Right forelimb (tissue), 1 donor: ENCODE measurements around the gene TIMP2.
"Not testable (repeated sequence)": the region's sequence is repeated elsewhere in the genome, so short reads cannot be mapped to it uniquely, and the experiment has no call there.

Source experiments
- DNase-seq: peaks from one replicate; pipeline ENCODE4 v3.0.0-alpha.2; 2018

The TIMP2 gene

DNA sequence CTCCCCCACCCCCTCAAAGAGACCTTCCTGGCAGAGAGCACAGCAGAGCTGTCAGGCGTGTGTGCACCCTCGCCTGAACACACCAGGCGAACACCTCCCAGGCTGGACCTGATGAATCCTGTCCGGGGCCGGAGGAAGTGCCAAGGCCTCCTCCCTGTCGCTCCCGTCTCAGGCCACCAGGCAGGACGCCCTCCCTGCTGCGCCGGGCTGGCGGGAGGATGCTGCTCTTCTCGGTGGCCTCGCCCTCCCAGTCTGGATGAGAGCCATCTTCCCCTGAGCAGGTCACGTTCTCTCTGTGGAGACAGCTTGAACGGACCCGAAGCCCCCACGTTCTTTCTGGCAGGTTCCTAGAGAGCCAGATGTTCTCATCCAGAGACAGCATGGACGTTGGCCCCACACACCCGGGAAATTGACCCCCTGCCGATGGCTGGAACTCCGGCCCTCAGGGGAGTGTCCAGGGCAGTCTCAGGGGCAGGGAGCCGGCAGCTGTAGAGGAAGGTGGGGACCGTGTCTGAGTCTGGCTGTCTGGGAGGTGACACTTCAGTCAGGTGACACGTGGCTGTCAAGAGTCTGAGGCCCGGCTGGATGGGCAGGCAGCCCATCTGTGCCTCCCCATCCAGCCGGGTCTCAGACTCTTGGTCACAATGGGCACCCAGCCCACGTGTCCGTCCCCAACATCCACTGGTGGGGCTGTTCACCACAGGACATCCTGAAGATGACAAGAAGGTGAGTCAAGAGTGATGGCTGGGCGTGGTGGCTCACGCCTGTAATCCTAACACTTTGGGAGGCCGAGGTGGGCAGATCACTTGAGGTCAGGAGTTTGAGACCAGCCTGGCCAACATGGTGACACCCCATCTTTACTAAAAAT is 5.0 kb upstream of the TIMP2 start:
- DNase-seq: no peak

DNA sequence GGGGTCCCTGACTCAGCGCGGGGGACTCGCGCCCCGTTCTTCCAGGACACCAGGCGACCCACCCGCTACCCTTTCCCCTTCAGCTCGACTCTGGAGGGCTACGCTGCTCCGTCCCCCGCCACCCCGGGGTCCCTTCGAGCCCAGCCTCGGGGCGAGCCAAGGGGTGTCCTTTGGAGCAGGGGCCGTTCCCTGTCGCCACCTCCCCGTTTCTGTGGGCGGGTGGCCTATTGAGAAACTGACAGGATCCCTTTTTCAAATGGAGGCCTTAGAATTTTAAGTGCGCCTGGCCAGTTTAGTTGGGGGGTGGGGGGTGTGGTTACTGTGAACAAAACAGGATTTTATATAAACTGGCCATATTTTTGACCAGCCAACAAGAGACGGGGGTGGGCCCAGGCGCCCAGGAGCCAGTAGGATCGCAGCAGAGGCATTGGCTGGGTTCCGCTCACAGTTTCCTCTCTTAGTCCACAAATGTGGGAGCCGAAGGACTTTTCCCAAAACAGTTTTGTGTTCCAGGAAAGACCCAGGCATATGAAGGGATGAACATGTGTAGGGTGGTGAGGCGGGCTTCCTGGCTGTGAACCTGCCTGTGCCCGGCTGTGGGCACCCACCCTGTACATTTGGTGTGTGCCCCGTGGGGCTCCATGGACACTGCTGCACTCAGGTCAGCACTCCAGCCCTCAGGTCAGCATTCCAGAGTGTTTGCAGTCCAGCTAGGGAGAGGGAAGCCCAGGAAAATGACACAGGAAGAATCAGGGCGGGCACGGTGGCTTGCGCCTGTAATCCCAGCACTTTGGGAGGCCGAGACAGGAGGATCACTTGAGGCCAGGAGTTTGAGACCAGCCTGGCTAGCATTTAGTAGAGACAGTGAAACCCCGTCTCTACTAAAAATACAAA is 722 bp upstream of the TIMP2 start:
- DNase-seq: peak; percentile 87

DNA sequence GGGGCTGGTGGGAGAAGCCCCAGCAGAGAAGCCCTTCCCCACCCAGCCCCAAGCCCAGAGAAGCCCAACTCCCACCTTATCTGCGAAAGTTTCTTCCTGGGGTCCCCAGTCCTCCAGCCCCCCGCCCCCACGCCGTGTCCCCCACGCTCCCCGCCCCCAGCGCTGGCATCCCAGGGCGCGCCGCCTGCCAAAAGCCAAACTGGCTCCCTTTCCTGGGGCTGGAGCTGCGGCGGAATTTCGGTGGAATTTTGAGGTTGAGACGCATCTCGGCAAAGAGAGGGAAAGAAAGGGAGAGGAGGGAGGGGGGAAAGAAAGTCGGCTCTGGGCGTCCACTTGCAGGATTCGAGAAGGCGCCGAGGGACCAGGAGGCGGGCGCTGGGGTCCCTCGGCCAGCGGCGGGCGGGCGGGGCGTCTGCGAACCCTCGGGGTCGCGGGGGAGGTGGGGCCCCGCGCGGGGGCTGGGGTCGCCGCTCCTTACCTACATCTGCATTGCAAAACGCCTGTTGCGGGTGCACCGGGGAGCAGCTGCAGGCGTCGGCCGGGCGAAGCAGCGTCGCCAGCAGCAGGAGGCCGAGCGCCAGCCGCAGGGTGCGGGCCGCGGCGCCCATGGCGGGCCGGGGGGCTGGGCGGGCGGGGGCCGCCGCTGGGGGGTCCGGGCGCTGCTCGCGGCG is 571 bp downstream of the TIMP2 start:
- DNase-seq: peak; percentile 71

DNA sequence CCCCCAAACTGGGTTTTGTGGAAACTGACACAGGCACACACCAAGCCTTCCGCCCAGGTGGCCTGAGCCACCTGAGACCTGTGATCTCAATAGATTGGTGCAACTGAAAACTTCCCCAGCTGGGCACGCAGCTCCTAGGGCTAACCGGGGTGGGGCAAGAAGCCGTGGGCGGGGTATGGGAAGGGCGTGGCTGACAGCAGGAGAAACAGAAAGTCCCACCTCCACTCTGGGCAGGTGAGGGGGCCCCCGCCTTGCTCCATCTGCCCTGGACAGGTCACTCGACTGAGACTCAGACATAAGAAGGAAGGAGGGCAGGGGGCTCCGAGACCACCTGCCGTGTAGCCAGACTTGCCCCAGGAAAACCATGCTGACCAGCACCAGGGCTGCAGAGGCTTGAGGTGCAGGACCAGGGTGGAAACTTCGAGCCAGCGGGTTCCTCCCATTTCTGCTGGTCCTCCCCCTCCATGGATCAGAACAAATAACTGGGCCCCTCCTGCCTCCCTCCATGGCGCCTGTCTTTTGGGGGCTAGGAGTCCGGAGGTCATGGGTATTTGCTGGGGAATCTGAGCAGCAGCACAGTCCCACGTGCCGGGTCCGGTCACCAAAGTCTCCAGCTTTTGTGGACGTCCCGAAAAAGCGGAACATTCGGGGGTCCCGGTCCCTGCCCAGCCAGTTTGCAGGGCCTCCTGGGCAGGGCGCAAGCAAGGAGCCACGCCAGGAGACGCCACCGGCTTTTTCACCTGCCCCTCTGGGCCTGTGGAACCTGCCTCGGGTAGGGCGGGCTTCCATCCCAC is 1.3 kb downstream of the TIMP2 start:
- no peak for DNase-seq

DNA sequence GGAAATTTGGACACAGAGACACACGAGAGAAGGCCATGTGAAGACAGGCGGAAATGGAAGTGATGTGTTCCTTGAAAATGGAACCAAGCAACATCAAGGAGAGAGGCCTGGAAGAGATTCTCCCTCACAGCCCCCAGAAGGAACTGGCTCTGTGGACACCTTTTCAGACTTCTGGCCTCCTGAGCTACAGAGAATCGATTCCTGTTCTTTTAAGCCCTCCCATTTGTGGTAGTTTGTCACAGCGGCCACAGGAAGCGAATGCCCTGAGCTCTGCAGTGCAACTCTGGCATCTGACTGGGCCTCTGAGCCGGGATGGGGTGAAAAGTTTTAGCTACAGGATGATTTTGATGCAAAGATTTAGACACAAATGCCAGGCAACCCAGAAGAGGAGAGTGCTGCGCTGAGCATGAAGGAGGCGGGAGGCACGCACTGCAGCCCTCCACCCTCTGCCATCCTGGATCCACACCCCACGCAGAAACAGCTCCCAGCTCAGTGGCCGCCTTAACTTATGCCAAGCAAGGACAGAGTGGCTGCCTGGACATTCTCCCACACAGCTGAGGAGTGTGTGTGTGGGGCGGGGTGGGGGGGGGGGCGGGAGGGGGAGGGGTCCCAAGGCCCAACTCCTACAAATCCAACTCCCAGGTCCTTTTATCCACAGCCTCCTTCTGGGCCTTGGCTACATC is 2.2 kb downstream of the TIMP2 start:
- no peak for DNase-seq

DNA sequence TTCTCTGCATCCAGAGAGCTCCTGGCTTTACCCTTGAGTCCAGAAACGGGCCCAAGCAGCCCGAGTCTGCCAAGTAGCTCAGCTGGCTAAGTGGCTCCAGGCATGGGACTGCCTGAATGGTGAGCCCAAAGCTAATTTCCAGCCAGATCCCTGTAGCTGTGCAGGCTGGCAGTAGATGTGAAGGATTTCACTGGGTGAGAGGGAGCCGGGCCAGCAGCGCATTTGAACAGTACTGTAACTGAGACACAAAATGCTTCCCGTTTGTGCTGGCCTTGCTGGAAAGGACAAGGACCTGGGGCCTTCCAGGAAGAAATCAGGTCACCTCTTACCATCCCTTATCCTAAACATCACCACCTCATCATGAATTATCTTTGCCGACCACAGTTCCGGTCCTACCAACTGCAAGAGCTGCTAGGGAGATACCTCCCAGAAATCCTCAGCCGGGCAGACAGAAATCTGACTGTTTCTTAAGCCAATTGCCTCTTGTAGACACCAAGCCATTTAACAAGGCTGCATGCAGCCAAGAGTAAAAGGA is 3.7 kb downstream of the TIMP2 start:
- peak; percentile 70 for DNase-seq

DNA sequence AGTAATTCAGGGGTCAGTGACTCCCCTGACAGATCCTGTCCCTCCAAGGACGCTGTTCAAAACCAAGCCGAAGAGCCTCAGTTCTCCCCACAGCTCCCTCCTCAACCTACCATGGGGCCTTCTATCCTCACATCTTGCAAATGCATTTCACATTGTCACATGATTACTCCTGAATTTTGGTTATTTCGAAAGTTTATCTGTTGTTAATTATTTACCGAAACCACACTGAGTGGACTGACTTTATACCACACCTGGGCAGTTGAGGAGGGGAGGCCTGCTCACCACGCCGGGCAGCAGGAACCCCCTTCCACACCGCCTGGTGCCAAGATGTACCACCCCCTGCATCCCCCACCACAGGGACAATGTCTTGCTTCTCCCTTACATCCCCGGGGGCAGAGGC is 4.7 kb downstream of the TIMP2 start:
- no peak for DNase-seq

DNA sequence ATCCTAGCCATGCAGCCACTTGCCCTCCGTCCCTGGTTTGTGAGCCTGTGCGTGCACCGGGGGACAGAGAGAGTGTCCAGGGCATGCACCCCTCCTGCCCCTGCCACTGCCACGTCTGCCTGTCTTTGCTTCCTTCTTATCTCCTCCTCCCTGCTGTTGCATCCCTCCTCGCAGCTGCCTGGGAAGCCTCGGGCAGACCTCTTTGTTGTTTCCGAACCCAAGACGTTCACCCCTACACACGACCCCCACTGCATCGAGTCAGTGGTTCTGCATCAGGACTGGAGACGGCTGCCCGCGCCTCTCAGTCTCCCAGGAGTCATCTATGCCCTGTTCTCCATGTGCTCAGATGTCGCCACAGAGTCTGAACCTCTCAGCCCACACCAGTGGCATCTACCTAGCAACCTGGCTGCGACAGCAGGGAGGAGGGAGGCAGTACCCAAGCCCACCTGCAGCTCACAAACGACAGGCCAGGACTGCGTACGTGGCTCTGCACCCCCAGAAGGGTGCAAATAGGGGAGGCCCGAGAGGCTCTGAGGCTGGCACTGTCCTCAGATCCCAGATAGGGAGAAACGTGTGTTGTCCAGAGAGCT is 5.2 kb downstream of the TIMP2 start:
- DNase-seq: no peak

DNA sequence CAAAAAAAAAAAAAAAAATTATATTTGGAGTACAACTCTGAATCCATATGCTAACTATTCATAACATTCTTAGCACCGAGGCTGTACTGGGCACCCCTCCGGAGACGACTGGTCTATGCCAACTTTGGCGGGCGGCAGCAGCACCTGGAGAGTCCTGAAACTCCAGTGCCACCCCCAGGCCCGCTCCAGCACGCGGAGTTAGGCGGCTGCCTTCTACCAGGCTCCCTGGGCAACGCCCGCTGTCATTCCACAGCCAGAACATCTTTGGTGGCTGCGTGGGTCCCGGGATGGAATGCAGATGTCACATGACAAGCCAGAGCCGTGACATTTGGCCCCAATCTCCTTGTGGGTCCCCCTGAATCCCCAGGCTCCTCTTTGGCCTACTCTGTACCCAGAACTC is 6.2 kb downstream of the TIMP2 start:
- no peak for DNase-seq

DNA sequence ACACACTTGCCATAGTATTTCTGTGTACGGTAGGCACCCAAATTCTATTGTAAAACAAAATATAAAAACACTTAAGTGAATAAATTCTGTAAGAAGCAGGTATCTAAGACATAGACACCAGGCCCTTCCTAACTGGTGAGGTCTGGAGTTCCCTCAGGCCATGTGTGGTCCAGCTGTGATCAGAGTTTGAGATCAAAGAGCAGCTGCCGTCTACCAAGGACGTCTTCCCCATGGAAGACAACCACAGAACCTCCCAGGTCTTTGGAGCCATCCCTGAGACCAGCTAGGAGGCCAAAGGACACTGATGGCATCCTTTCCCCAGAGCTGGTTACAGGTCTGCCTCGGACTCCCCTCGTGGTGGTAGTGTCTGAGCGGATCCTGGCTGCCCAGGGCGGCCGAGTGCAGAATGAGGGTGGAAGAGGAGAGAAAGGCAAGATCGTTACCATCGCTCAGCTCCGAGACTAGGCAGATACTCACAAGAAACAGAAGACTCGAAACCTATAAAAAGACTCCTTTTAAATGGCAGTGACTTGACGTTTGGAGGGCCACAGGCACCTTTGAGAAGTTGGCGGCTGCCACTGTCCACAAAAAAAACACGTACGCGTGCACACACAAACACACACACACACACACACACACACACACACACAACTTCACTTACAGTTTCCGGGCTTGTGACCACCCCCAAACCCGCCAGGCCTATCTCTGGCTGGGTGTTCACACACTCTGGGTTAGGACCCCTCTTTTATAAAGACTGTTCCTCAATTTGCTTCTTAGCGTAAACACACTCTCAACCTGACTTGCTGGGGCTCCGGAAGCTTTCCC is 7.5 kb downstream of the TIMP2 start:
- DNase-seq: no peak

DNA sequence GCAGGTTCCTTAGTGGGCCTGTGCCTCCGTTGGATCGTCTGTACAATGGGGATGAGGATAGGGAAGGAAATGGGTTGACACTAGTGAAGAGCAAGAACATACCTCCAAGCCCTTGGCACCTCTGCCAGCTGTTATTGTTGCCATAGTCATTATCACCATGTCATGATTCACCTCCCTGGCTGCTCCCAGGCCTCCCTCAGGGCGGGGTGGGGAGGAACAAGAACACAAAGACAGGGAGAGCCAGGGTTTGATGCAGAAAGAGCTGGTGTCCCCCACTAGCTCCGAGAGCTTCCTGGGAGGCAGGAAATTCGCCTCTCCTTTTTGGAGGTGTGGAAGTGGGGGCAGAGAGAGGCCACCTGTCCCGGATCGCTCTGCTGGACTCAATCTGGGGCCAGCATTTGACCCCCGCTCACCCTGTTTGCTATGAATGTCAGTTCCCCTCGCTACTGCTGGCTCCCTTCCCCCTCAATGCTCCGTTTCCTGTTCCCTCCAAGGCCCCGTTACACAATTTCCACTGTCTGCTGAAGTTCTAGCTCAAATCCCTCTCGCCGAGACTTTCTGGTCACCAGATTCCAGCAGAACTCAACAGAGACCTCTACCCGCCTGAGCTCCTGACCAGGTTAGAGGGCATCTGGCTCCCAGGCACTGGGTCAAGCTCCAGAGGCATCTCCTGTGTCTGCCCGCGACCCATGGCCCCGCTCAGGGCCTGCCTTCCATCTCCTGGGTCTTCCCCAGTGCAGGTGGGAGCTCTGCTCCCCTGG is 9.1 kb downstream of the TIMP2 start:
- no peak for DNase-seq

DNA sequence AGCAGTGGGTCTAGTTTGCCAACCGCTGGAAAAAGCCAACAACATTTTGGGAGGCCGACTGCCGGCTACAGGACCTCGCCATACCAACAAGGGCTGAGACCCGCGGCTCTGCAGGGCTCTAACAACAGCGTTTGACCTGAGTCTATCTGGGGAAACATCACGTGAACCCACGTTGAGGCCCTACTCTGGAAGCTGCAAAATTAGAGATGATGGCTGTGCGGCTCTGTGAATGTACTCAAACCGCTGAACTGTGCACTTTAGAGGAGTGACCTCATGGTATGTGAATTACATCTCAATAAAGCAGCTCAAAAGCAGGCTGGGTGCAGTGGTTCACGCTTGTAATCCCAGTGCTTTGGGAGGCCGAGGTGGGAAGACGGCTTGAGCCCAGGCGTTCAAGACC is 12.1 kb downstream of the TIMP2 start:
- DNase-seq: no peak

DNA sequence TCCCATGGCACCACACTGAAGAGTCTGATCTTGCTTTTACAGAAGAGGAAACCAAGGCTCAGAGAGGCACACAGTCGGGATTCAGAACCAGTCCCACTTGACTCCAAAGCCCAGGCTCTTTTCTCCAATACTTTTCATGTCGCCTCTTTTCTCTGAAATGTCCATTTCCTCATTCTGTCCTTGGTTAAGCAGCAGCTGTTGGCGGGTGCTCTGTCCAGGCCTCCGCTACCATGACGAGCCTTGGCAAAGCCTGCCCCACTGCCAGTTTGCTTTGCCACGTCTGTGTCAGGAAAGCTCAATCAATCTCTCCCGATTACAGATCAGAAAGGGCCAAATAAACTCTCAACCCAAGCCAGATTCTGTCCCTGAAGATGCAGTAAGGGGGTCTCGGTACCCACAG is 13.1 kb downstream of the TIMP2 start:
- DNase-seq: no peak

DNA sequence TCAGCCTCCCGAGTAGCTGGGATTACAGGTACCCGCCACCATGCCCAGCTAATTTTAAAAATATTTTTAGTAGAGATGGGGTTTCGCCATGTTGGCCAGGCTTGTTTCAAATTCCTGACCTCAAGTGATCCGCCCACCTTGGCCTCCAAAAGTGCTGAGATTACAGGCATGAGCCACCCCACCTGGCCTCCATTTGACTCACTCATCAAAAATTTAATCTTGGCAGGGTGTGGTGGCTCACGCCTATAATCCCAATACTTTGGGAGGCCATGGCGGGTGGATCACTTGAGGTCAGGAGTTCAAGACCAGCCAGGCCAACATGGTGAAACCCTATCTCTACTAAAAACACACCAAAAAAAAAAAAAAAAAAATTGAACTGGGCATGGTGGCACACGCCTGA is 13.6 kb downstream of the TIMP2 start:
- not testable (repeated sequence) for DNase-seq

DNA sequence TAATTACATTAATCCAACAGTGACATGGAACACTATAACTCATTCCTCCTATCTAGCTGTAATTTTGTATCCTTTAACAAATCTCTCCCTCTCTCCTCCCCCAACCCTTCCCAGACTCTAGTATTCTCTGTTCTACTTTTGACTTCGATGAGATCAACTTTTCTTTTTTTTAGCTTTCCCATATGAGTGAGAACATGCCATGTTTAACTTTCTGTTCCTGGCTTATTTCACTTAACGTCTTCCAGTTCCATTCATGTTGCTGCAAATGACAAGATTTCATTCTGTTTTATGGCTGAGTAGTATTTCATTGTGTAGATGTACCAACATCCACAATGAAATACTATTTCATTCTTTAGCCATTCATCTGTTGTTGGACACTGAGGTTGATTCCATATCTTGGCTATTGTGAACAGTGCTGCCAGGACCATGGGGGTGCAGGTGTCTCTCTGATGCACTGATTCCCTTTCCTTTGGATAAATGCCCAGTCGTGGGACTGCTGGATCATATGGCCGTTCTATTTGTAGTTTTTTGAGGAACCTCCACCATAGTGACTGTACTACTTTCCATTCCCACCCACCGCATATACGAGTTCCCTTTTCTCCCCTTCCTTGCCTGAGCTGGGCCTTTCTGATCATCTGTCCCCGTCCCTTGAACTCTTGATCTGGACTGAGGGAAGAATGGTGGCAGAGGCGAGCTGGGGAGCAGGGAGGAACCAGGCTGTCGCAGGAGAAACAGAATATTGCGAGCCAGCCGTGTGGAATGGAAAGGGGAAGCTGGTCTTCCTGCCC is 14.5 kb downstream of the TIMP2 start:
- DNase-seq: no peak

DNA sequence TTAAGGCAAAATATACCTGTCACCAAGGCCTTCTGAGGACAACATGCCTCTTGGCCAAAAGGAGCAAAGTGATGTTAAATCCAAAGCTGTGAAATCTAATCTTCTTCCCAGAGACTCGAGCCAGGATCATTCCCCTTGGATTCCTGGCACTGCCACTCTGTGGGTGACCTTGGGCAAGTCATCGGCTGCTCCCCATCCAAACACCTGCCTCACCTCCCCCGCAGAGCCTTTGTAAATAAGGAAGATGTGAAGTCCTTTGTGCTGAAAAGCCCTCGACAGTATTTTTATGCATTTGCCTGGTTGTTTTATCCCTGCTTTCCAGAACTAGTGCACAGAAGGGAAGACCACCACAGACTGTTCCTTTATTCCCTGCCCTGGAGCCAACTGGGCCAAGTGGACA is 16.8 kb downstream of the TIMP2 start:
- DNase-seq: no peak

DNA sequence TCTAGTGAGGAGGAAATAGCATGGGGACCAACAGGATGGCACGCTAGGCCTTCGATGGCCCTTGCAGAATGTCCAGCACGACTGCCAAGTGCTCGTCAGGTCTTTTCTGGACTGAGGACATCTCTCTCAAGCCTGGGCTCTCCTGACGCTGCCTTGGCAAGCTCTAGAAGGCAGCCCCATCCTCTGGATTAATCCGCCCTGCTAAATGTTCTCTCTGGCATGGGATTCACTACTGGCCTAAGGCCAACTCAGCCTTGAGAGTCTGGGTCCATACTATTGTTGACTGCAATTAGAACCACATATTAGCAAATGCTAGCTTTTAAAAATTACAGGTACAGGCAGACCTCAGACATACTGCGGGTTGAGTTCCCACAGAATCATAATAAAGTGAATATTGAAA is 19.6 kb downstream of the TIMP2 start:
- no peak for DNase-seq

DNA sequence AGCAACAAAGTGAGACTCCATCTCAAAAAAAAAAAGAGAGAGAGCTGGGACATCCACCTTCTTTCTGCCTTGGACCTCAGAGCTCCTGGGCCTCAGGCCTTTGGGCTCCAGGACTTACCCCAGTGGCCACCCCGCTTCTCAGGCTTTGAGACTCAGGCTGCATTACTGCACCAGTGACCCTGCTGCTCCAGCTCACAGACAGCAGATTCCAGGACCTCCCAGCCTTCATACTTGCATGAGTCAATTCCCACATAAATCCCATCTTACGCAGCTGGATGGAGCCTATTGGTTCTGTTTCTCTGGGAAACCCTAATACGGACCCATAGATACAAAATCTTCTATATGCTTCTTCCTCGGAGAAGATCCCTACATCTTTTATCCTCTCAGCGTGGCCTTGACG is 20.1 kb downstream of the TIMP2 start:
- no peak for DNase-seq

DNA sequence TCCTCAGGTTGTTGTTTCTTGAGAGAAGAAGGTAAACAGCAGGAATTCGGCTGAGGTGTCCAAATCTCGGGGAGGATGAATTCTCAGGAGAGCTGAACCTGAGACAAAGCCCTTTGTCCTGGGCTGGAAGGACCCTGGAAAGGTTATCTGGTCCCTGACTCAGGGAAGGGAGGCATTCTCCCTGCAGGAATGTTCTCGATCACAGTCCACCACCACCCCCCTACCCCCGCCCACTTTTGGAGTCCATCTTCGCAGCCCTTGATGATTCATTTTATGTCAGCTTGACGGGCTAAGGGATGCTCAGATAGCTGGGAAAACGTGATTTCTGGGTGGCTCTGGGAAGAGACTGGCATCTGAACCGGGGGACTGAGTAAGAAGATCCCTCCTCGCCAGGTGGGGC is 20.8 kb downstream of the TIMP2 start:
- DNase-seq: no peak
